HG03457 (cell line): ENCODE results near the gene IGSF21.

ENCODE experiments used
- ATAC-seq: cut with Tn5 transposase; IDR thresholded peaks from one replicate; pipeline ENCODE4 v1.9.1; 2021; ENCODE audit warnings: moderate number of reproducible peaks; ENCODE audit not compliant: unreplicated experiment

Gene IGSF21

DNA sequence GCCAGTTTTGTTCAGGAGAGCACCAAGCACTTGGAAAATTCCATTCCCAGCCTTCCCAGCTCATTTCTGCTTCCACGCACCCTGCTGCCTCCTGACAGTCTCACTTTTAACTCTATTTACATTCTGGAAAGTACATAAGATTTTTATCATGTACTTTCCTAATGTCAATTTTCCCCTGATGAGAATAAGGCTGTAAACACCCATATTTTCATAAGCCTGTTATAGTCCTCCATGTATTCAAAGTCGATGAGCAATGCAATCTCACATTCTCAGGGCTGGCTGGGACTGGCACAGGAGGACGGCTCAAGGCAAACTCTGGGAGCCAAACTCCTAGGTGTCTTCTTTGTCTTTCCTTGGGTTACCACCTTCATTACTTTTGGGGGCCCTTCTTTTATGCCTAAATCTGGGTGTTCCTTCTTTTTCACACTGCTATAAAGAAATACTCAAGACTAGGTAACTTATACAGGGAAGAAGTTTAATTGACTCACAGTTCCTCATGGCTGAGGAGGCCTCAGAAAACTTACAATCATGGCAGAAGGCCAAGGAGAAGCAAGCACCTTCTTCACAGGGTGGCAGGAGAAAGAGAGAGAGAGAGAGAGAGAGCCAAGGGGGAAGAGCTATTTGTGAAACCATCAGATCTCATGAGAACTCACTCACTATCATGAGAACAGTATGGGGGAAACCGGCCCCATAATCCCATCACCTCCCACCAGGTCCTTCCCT, 94.6 kb downstream of the IGSF21 start:
- ATAC-seq = no peak

DNA sequence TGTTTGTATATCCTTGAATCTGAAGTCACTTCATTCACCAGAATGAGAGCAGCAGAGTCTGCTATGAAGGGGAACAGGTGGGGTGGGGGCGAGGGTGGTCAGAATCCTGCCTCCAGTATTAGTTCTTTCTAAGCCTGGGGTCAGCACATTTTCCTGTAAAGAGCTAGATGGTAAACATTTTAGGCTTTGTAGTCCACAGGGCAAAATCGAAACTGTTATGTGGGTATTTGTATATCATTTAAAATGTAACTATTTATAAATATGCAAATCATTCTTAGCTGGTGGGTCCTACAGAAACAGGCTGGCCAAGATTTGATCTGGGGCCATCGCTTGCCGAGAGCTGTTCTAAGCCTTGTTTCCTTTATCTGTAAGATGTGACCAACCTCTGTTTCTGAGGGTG, 96.0 kb downstream of the IGSF21 start:
- no peak for ATAC-seq

DNA sequence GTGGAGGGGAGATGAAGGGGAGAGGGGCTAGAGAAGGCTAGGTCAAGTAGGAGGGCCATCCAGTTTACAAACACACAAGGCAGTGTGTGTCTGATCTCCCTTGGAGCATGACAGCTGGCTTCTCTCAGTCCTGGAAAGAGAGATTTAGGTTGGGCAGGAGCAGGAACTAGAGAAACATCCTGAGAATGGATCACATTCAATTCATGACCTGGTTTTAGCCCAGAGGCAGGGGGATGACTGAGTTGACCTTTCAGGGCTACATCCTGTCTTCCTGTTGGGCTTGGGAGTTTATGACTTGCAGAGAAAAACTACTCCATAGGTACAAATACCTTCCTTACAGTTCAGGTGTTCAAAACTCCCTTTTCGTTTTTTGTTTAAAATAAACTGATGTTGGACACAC, 97.0 kb downstream of the IGSF21 start:
- no peak for ATAC-seq

DNA sequence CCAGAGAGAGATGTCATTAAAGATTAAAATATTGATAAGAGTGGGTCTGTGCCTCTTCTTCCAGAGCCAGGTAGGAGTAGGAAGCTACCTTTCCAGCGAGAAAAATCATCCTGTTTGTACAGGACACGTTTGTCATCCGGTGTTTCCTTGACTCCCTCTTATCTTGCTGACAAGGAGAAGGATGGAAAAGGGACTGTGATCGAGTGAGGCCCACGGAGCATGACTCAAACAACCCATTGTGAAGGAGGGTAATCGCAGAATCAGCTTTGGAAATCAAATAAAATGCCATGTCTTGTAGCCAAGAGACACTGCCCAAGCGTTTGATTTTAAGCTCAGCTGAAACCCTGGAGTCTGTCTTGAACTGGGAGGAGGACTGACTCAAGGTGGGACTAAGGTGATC, 97.7 kb downstream of the IGSF21 start:
- ATAC-seq = no peak

DNA sequence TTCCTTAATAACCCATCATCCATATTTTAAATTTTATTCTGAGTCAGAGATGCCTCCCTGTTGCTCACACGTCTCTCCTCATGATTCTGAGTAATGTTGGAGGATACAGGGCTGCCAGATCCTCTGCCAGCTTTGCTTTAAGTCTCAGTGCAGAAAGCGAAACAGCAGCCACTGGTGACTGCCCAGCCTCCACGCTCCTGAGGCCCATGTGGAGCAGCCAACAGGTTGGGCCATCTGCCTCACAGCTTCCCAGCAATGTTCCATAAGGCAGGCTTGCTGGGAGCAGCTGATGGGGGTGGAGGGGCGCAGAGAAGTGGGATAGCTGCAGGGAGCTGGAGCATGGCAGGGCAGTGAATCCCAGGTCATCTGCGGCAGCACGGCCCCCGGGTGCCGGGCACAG, 104.2 kb downstream of the IGSF21 start:
- no peak for ATAC-seq

DNA sequence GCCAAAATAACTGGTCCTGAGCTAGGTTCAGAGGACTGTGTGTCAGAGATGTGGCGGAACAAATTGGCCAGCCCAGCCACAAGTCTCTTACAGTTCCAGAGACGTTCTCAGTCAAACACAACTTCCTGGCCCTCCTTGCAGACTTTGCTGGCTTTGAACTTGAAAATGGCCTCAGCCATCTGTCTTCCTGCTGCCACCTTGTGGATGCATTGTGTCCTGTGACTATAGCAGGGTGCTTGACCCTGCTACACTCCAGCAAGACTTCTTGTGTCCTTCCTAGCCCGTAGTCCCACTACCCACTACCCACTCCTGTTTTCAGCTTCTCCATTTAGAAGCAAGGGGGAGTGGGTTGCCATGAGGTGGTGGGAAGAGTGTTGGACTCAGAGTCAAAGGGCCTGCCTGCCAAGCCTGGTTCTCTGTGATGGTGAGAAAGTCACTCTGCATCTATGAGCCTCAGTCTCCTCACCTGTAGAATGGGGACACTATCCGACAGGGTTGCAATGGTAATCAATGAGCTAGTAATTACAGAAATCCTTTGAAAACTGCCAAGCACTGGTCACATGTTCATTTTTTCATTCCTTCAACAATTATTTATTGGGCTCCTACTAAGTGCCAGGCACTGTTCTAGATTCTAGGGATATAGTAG, 109.9 kb downstream of the IGSF21 start:
- no peak for ATAC-seq

DNA sequence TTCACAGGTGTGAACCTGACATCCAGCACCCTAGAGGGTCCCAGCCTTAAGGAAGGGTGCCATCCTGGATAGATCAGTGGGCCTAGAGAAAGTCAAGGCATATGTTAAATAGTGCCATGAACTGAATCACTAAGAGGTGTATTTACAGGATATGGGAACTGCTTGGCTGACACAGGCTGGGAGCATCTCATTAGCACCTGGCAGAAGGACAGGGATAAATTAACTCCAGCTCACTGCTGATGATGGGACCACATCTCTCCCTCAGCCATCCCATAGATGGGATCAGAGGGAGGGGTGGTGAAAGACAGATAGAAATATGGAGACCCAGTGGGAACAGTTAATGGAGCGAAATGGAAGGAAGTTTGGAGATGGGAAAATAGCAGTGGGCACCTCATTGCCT, 122.0 kb downstream of the IGSF21 start:
- ATAC-seq = no peak

DNA sequence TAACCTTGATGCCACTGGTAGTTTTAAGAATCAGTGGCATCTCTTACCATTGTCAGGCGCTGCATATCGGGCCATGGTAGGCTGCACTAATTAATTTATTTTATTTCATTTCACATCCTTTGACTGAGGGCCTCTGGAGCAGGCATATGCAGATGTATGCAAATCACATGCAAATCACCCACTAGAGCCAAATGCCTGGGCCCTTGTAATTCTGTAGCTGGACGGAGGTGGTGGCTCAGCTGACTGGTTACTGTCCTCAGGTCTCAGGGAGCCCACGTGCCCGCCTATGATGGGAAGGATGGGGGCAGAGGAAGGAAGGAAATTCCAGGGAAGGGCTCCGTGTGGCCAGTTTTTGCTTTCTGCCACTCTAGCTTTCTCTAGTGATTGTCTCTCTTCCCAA, 122.7 kb downstream of the IGSF21 start:
- no peak for ATAC-seq

DNA sequence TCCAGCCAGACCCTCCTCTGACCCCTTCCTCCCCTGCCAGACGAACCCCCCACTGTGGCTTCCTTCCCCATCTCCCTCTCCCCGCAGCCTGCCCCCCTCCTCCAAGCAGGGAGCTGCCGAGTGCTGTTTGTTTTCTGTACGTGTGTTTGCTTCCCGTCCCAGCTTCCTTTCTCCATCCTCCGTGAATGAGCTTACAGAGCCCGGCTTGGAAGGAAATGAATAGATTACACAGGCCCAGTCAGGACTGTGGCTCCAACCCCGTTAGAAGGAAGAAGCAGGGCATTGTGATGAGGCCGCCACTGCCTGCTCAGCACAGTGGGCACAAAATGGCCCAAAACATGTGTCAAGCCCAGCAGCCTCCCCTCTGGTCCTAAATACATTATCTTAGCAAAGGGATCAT, 123.2 kb downstream of the IGSF21 start:
- ATAC-seq = no peak

DNA sequence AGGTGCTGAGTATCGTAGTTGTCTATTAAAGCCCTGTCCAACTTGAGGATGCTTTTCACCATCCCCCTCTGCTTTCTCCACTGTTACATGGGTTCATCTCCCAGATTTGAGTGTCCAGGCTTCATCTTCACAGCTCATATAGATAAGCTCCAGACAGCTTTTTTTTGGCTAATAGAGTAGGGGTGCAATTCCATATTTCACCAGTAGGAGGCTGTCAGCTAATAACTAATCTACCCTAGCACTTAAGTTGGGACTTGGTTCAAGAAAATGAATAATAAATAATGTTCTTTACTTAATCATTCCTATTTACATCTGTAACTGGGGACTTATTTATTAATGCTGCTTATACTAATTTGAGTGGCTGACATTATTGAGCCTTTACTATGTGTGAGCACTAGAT, 124.5 kb downstream of the IGSF21 start:
- no peak for ATAC-seq

DNA sequence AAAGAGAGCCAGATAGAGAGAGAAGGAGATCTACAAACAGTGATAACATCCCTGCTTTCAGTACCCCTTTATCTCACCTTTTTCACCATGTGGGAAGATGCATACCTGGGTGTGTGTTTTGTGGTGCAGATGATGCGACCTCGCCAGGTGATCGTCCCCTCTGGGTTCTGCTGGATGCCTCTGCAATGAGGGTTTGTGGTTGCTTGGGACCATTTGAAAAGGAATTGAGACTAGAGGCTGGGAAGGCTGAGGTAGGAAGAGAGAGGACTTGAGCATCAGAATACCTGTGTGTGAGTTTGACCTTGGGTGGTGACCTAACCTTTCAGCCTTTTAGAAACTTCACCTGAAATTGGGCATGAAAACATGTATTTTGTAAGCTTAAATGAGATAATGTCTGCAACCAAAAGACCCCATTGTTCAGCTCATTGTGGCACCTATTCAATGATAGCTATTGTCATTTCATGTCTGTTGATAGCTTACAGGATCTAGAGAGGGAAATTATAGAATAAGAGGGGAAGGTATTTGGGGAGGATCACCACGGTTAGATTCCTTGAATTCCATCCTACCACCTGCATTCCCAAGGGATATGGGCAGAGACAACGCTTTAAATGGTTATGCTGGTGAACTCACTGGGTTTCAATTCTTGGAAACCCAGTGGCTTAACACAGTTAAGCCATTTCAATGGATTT, 125.7 kb downstream of the IGSF21 start:
- no peak for ATAC-seq

DNA sequence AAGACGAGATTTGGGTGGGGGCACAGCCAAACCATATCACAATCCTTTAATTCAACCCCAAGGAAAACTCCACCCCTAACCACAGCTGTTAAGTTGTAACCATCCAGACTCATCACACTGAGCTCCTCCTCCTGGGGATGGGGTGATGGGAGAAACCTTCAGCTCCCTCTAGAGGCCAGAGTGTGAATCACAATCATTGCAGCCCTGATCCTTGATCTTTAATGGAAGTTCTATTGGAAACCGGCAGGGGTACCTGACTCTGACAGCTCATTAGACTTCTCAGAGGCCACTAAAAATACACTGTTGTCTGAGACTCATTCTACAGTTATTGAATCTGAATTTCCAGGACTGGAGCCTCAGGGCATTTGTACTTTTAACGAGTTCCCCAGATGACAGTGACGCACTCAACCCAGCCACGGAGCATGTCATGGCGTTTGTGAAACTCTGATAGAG, 127.2 kb downstream of the IGSF21 start:
- no peak for ATAC-seq

DNA sequence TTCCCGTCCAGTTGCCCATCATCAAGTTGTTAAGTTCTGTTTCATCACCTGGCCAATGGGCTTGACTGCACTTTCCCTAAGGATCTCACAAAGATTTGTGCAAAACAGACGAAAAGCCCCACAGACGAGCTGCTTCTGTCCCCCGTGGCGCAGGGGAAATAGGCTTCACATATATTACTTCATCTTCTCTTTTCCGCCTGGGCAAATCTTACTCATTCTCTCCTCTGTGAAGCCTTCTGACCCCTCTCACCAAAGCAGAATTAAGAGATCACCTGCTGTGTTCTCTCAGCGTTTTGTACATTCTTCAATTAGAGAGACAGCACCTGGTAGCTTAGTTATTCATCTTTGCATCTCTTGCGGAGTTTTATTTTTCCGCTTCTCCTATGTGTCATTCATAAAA, 129.8 kb downstream of the IGSF21 start:
- ATAC-seq = no peak

DNA sequence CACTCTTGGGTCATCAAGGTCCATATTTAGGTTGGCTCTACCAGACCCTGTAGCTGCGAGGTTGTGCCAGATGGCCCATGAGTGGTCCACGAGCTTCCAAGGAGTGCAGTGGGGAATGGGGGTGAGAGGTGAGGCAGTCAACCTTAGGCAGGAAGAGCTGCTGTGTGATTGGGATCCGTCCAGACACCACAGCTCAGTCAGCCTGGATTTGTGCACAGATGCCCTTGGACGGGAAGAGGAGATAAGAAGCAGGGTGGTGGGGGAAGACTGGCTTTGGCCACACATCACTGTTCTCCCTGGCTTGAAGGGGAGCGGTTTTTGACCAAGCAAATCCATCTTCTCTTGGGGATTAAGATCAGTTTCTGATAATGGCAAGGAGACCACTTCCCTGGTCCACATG, 130.6 kb downstream of the IGSF21 start:
- ATAC-seq = no peak

DNA sequence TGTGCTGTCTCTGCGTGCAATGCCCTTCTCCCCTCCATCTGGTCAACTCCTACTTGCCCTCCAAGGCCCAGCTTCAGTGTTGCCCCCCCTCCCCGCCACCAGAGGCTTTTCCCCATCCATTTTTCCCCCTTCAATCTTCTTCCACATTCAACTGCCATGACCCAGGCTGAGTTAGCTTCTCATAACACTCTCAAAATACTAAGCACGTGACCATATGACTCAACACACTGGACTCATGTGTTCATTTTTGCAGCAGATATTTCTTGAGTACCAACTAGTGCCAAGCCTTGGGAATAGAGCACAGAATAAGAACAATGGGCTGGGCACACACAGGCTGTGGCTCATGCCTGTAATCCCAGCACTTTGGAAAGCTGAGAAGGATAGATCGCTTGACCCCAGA, 132.1 kb downstream of the IGSF21 start:
- no peak for ATAC-seq

DNA sequence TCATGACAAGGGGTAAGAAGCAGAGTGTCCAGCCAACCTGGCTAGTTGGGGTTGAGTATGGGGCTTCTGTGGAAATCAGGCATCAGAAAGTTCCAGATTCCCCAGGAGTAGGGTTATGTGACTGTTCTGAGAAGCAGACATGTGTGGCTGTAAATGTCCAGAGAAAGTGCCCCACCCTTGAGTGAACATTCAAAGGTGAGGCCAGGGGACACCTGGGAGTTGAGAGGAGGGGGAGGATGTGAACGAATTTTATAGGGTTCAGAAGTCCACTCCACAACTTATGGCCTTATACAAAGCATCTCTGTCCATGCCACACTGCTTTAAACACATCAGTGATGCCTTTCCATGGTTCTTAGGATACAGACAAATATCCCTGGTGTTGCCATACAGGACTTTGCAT, 133.3 kb downstream of the IGSF21 start:
- ATAC-seq = no peak

DNA sequence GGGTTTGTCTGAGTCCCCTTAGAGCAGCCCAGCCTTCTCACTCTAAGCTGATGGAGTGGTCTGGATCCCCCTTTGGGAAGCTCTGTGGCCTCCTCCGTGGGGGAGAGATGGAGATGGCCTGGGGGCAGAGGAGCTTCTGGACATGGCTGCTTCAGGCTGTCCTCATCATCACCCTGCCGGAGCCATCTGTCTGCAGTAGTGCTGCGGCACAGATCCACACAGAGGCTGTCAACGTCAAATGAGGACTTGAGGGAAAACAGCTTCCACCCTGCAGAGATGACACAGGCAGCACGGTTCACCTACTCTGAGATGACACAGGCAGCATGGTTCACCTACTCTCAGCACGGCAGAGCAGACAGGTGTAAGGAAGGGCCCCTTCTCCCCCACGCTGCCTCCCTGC, 134.3 kb downstream of the IGSF21 start:
- ATAC-seq = no peak

DNA sequence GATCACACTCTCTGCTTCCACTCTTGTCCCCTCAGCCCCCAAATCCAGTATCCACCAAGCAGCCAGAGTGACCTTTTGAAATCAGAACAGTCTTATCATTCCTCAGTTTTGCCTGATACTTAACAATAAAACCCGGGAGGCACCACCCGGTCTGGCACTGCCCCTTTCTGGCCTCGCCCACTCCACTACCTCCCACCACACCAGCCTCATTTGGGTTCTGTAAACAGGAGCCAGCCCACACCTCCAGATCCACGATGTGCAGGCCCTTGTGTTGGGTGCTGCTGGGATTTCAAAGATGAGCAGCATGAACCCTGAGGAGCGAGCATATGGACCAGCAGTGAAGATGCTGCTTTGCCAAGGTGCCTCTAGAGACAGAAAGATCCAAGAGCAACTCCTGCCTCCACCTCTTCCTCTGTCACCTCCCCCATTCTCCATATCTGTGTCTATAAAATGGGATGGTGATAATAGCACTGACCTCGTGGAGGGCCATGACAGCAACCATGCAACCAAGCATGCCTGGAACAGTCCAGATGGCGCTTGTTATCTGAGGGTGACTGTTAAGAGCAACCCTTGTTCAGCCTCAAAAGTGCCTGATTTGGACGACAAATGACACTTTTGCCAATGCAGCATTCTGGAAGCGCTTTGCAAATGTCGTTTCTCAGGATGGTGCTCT, 136.0 kb downstream of the IGSF21 start:
- no peak for ATAC-seq

DNA sequence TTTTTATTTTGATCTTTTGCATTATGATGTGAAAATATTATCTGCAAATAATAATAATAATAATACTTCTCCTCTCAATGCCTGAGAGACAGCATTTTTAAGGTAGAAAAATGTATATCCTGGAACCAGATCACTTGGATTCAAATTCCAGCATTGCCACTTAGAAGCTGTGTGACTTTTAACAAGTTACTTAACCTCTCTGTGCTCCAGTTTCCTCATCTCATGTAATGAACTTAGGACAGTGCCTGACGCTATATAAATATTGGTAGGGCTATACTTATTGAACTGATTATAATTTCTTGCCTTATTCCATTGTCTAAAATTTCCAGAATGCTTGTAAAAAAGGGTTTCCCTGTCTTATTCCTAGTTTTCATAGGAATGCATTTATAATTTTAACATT, 137.2 kb downstream of the IGSF21 start:
- no peak for ATAC-seq

DNA sequence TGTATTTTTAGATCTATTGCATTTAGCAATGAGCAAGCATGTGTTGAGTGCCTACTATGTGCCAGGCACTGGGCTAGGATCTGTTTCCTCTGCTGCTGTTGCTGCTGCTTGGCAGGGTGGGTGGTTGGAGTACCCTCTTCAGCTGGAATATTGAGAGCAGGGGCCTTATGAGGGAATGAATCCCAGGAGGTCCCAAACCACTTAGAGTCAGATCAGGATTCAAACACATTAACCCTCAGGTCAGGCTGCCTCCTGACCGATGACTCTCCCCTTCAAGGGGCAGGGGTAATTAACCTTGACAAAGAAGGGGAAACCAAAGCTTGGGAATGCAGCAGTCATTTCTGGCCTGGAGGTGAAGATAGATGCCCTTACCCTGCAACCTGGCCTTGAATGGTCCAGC, 138.0 kb downstream of the IGSF21 start:
- ATAC-seq = no peak

DNA sequence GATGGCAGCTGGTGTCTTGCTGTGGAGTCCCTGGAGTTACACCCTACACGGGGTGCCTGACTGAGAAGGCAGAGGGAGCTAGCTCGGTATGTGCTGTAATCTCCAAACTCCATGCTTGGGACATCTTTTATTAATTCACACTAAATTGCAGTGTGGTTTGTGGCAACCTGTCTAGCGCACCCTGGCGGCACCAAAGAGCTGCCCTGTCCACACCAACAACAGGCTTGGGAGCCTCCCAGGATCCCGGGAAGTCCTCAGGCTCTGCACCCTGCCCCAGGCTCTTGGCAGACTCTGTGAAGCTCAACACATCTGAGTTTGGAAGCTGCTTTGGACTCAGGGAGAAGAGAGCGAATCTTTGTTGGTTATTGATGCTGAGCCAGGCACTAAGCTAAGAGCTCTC, 138.9 kb downstream of the IGSF21 start:
- no peak for ATAC-seq

DNA sequence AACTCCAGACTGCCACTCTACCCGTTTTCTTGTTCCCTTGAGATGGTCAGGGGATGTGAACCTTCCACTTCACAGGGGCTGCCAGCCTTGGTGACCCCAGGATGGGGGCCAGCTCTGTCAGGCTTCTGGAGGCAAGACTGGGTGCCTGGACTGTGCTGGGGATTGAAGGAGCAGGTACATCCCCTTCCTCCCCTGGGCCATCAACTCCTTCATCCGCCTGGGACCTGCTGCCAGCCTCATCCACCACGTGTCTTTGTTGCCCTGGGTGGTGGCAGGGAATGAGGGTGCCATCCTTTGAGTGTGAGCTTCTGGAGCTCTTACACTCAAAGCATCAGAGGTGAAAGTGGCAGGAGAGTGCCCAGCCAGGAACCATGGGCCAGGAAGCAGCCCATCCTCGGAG, 139.6 kb downstream of the IGSF21 start:
- no peak for ATAC-seq
